Subcutaneous abdominal adipose tissue (tissue), 5 donors: ENCODE measurements around the gene ANO9.

Experiments used
- H3K27ac ChIP-seq: one replicate; pipeline ENCODE4 v1.7.0; 2013; ENCODE audit warnings: low read depth, mild to moderate bottlenecking, inconsistent platforms, low read length, moderate library complexity
- H3K27me3 ChIP-seq, 5 donors: one replicate each; pipeline ENCODE4 v1.7.0; 2013; ENCODE audit warnings: low read length in 5 of 5, inconsistent platforms in 1 of 5; ENCODE audit not compliant: control insufficient read depth in 5 of 5, insufficient read depth in 4 of 5
- H3K36me3 ChIP-seq, 5 donors: one replicate each; pipeline ENCODE4 v1.7.0; 2013; ENCODE audit warnings: low read length in 5 of 5; ENCODE audit not compliant: control insufficient read depth in 5 of 5, insufficient read depth in 5 of 5
- H3K4me1 ChIP-seq, 5 donors: one replicate each; pipeline ENCODE4 v1.7.0; 2013; ENCODE audit warnings: low read length in 5 of 5, mild to moderate bottlenecking in 3 of 5, moderate library complexity in 1 of 5; ENCODE audit not compliant: control insufficient read depth in 5 of 5, insufficient read depth in 5 of 5
- H3K4me3 ChIP-seq, 5 donors: one replicate each; pipeline ENCODE4 v1.7.0; 2013; ENCODE audit warnings: low read length in 5 of 5, low read depth in 1 of 5
- H3K9ac ChIP-seq, 5 donors: one replicate each; pipeline ENCODE4 v1.7.0; 2013; ENCODE audit warnings: low read length in 5 of 5, mild to moderate bottlenecking in 4 of 5, moderate library complexity in 3 of 5
- H3K9me3 ChIP-seq, 5 donors: one replicate each; pipeline ENCODE4 v1.7.0; 2013; ENCODE audit warnings: low read length in 5 of 5; ENCODE audit not compliant: control insufficient read depth in 5 of 5
- donor health status: healthy.
- donor health status: healthy.
- donor health status: healthy.
- donor health status: healthy.
- donor health status: healthy.

Gene ANO9

GRCh38 chr11:386483-386882 is 55.3 kb downstream of the ANO9 start:
- Histone ChIP-seq H3K27ac (no peak overlapping the region), H3K4me1 (no peaks in the 10 kb centered on the region), H3K36me3 (no peaks in the 10 kb centered on the region), H3K4me3 (peak overlapping the region in 1 of 5 donors; percentile 45), H3K9me3 (peaks cover 0 to 19% (median 17%) of the 10 kb centered on the region in 5 donors), H3K9ac (no peak overlapping the region), H3K27me3 (peaks cover 3 to 11% (median 5%) of the 10 kb centered on the region in 5 donors)

- Histone ChIP-seq H3K27ac (no peak overlapping the region), H3K4me3 (no peak overlapping the region), H3K9ac (no peak overlapping the region), H3K4me1 (no peaks in the 10 kb centered on the region), H3K9me3 (peaks cover 0 to 19% (median 17%) of the 10 kb centered on the region in 5 donors), H3K27me3 (peaks cover 0 to 10% (median 5%) of the 10 kb centered on the region in 5 donors), H3K36me3 (no peaks in the 10 kb centered on the region)
These were observed 56.0 kb downstream of the ANO9 start for GRCh38 chr11:385594-386351.

- no peak overlapping the region for H3K9ac ChIP-seq
- H3K9me3 ChIP-seq, result peaks cover 0 to 19% (median 17%) of the 10 kb centered on the region in 5 donors
- H3K27me3 ChIP-seq, result peaks cover 0 to 13% (median 8%) of the 10 kb centered on the region in 5 donors
- no peak overlapping the region for H3K4me3 ChIP-seq
- H3K27ac ChIP-seq, result no peak overlapping the region
- no peaks in the 10 kb centered on the region for H3K4me1 ChIP-seq
- H3K36me3 ChIP-seq, result no peaks in the 10 kb centered on the region
These were observed 57.3 kb downstream of the ANO9 start for GRCh38 chr11:384511-384910.

- Histone ChIP-seq H3K27ac (no peak overlapping the region), H3K27me3 (peaks cover 0 to 16% (median 13%) of the 10 kb centered on the region in 5 donors), H3K36me3 (no peaks in the 10 kb centered on the region), H3K4me1 (no peaks in the 10 kb centered on the region), H3K4me3 (no peak overlapping the region), H3K9me3 (peaks cover 0 to 19% (median 17%) of the 10 kb centered on the region in 5 donors), H3K9ac (no peak overlapping the region)
These were observed 58.4 kb downstream of the ANO9 start for GRCh38 chr11:383431-383830.

- H3K4me3 ChIP-seq, result no peak overlapping the region
- no peak overlapping the region for H3K9ac ChIP-seq
- peaks cover 0 to 14% (median 13%) of the 10 kb centered on the region in 5 donors for H3K9me3 ChIP-seq
- no peaks in the 10 kb centered on the region for H3K36me3 ChIP-seq
- H3K4me1 ChIP-seq, result no peaks in the 10 kb centered on the region
- no peak overlapping the region for H3K27ac ChIP-seq
- H3K27me3 ChIP-seq, result peaks cover 0 to 16% (median 13%) of the 10 kb centered on the region in 5 donors
These were observed 59.7 kb downstream of the ANO9 start for GRCh38 chr11:382081-382629.

- Histone ChIP-seq H3K27me3 (peaks cover 0 to 16% (median 13%) of the 10 kb centered on the region in 5 donors), H3K4me1 (no peaks in the 10 kb centered on the region), H3K36me3 (no peaks in the 10 kb centered on the region)
These were observed 60.2 kb downstream of the ANO9 start for GRCh38 chr11:381501-382072.

GRCh38 chr11:380996-381395 is 60.8 kb downstream of the ANO9 start:
- no peak overlapping the region for H3K9ac ChIP-seq
- no peaks in the 10 kb centered on the region for H3K36me3 ChIP-seq
- H3K4me3 ChIP-seq, result no peak overlapping the region
- no peak overlapping the region for H3K27ac ChIP-seq
- H3K4me1 ChIP-seq, result no peaks in the 10 kb centered on the region
- peaks cover 0 to 4% (median 2%) of the 10 kb centered on the region in 5 donors for H3K9me3 ChIP-seq
- peaks cover 0 to 16% (median 13%) of the 10 kb centered on the region in 5 donors for H3K27me3 ChIP-seq

More at GRCh38 chr11:381501-382072, 60.2 kb downstream of the ANO9 start:
- peaks cover 0 to 10% (median 8%) of the 10 kb centered on the region in 5 donors for H3K9me3 ChIP-seq
- H3K4me3 ChIP-seq, result no peak overlapping the region
- H3K27ac ChIP-seq, result no peak overlapping the region
- H3K9ac ChIP-seq, result no peak overlapping the region

- H3K36me3 ChIP-seq, result no peaks in the 10 kb centered on the region
- peaks cover 0 to 16% (median 13%) of the 10 kb centered on the region in 5 donors for H3K27me3 ChIP-seq
- H3K4me3 ChIP-seq, result no peak overlapping the region
- no peak overlapping the region for H3K9ac ChIP-seq
- H3K27ac ChIP-seq, result no peak overlapping the region
- H3K9me3 ChIP-seq, result no peaks in the 10 kb centered on the region
- no peaks in the 10 kb centered on the region for H3K4me1 ChIP-seq
These were observed 61.3 kb downstream of the ANO9 start for GRCh38 chr11:380491-380890.

GRCh38 chr11:380095-380480 is 61.7 kb downstream of the ANO9 start:
- Histone ChIP-seq H3K9ac (no peak overlapping the region), H3K27ac (no peak overlapping the region), H3K9me3 (no peaks in the 10 kb centered on the region), H3K4me1 (no peaks in the 10 kb centered on the region), H3K4me3 (no peak overlapping the region), H3K27me3 (peaks cover 0 to 16% (median 16%) of the 10 kb centered on the region in 5 donors), H3K36me3 (no peaks in the 10 kb centered on the region)
